ENCODE results near the gene JMY.

- no peak for TF ChIP-seq CTCF (IDR thresholded peaks at IDR 0.05; ENCODE audit: borderline replicate concordance, extremely low read depth, low read length, poor library complexity, severe bottlenecking)
- TF ChIP-seq EZH2 (IDR thresholded peaks at IDR 0.05; ENCODE audit: borderline replicate concordance, low read depth, low read length, severe bottlenecking), result no peak
Observed at GRCh38 chr5:79330071-79330470, 94.1 kb downstream of the JMY start.
